Gastroesophageal sphincter (tissue), 4 donors: ENCODE measurements around the gene CNTNAP1. TPM values are rescaled to one million over a fixed set of nuclear protein-coding genes. Genes with fewer than 3 reads are reported as not detected.

ENCODE experiments used
- ATAC-seq: fragments of 150-250 bp; one replicate; pipeline ENCODE4 v1.9.1; 2016; ENCODE audit warnings: mild to moderate bottlenecking, moderate library complexity
- H3K27ac ChIP-seq, 4 donors: fragments of 200-600 bp; sonication (generic) in 3 of 4; 1 replicate in 3 of 4; 2 replicates in 1 of 4; pipeline ENCODE4 v1.5.1; 2016 to 2019
- H3K27me3 ChIP-seq: fragments of 200-600 bp; sonication (generic); one replicate; pipeline ENCODE4 v1.5.1; 2019
- H3K36me3 ChIP-seq, 2 donors: fragments of 200-600 bp; sonication (generic); one replicate each; pipeline ENCODE4 v1.5.1; 2019; ENCODE audit warnings: control low read depth in 1 of 2
- H3K4me1 ChIP-seq, 3 donors: fragments of 200-600 bp; sonication (generic); 1 replicate in 2 of 3; 2 replicates in 1 of 3; pipeline ENCODE4 v1.5.1; 2016 to 2019; ENCODE audit warnings: control low read depth in 2 of 3
- H3K4me3 ChIP-seq, 2 donors: fragments of 200-600 bp; sonication (generic); one replicate each; pipeline ENCODE4 v1.5.1; 2019; ENCODE audit warnings: mild to moderate bottlenecking in 1 of 2, moderate library complexity in 1 of 2
- H3K9me3 ChIP-seq, 3 donors: fragments of 200-600 bp; sonication (generic); one replicate each; pipeline ENCODE4 v1.5.1; 2017 to 2019; ENCODE audit warnings: control low read depth in 2 of 3
- CTCF ChIP-seq, 4 experiments: fragments of 200-600 bp in 2 of 4; fragments of 450-650 bp in 2 of 4; sonication (generic) in 1 of 4; IDR thresholded peaks; one replicate each; pipeline ENCODE4 v1.5.1; 2017 to 2019; ENCODE audit warnings: antibody characterized with exemption in 4 of 4, mild to moderate bottlenecking in 2 of 4, moderate library complexity in 2 of 4
- EP300 ChIP-seq: sonication (generic); formaldehyde crosslinking; IDR thresholded peaks from one replicate; pipeline ENCODE4 v1.6.1; 2017; ENCODE audit warnings: antibody characterized with exemption, mild to moderate bottlenecking
- POLR2A ChIP-seq, 2 donors: fragments of 450-650 bp; IDR thresholded peaks; one replicate each; pipeline ENCODE4 v1.6.1; 2017; ENCODE audit warnings: antibody characterized with exemption in 2 of 2, mild to moderate bottlenecking in 2 of 2, moderate library complexity in 1 of 2
- POLR2AphosphoS5 ChIP-seq: sonication (generic); formaldehyde crosslinking; IDR thresholded peaks from one replicate; pipeline ENCODE4 v1.6.1; 2017; ENCODE audit warnings: antibody characterized with exemption
- WGBS, 2 donors: methylation state at CpG; one replicate each; pipeline ENCODE4 v1.1.5; 2018; ENCODE audit warnings: low coverage in 1 of 2; 5-methylcytosine and 5-hydroxymethylcytosine counted together
- total RNA-seq, 4 donors: library from RNA; depleted of rRNA; stranded (reverse); fragments of >200 nt; gene quantifications; one replicate each; pipeline ENCODE4 v1.1.0, GENCODE V29; 2016

CNTNAP1 gene
- total RNA-seq, 4 donors from 2014 or later, result 1.7 to 14.5 (median 9.1) TPM

GRCh38 chr17:42647778-42648177 is 34.6 kb upstream of the CNTNAP1 start:
- H3K36me3 ChIP-seq, result no peaks in the 10 kb centered on the region
- no peak overlapping the region for H3K27ac ChIP-seq
- no peaks in the 10 kb centered on the region for H3K4me1 ChIP-seq
- TF ChIP-seq CTCF (IDR thresholded peaks at IDR 0.05), result no peak
- no peak for TF ChIP-seq POLR2A (IDR thresholded peaks at IDR 0.05)
- no peak for TF ChIP-seq EP300
- TF ChIP-seq POLR2AphosphoS5, result no peak
- no peaks in the 10 kb centered on the region for H3K9me3 ChIP-seq
- no peak for ATAC-seq
- no peaks in the 10 kb centered on the region for H3K27me3 ChIP-seq
- H3K4me3 ChIP-seq, result no peak overlapping the region
- WGBS, 2 donors, result 82% methylated on average over 1 of the region's 5 CpGs; no CpG with 5 or more reads in 1 of the 2 donors

- H3K9me3 ChIP-seq, result no peaks in the 10 kb centered on the region
- H3K27me3 ChIP-seq, result no peaks in the 10 kb centered on the region
- peaks cover 0 to 18% (median 0%) of the 10 kb centered on the region in 3 donors for H3K4me1 ChIP-seq
- H3K36me3 ChIP-seq, result no peaks in the 10 kb centered on the region
- TF ChIP-seq POLR2A (IDR thresholded peaks at IDR 0.05) (no peak), CTCF (IDR thresholded peaks at IDR 0.05) (no peak), EP300 (no peak), POLR2AphosphoS5 (no peak)
- no peak overlapping the region for H3K27ac ChIP-seq
- 70 to 82% methylated on average over 4 of the region's 4 CpGs for WGBS, 2 donors
- no peak for ATAC-seq
- H3K4me3 ChIP-seq, result no peak overlapping the region
These were observed 30.9 kb upstream of the CNTNAP1 start for GRCh38 chr17:42651392-42651791.

- Histone ChIP-seq H3K27me3 (no peaks in the 10 kb centered on the region), H3K4me1 (peaks cover 0 to 18% (median 0%) of the 10 kb centered on the region in 3 donors), H3K4me3 (peak overlapping the region; percentile 4 to 44), H3K9me3 (no peaks in the 10 kb centered on the region), H3K36me3 (no peaks in the 10 kb centered on the region), H3K27ac (peak overlapping the region; percentile 51 to 84 (median 81))
- WGBS, 2 donors, result 0 to 17% methylated on average over 10 to 21 of the region's 42 CpGs
- TF ChIP-seq POLR2A (IDR thresholded peaks at IDR 0.05) (no peak), POLR2AphosphoS5 (peak; percentile 24)
- peak; percentile 76 for ATAC-seq
These were observed 28.9 kb upstream of the CNTNAP1 start for GRCh38 chr17:42653179-42654124.

GRCh38 chr17:42655528-42655927 is 26.8 kb upstream of the CNTNAP1 start:
- Histone ChIP-seq H3K4me3 (no peak overlapping the region), H3K27ac (no peak overlapping the region), H3K9me3 (no peaks in the 10 kb centered on the region), H3K27me3 (no peaks in the 10 kb centered on the region), H3K36me3 (no peaks in the 10 kb centered on the region), H3K4me1 (peaks cover 0 to 35% (median 7%) of the 10 kb centered on the region in 3 donors)
- no peak for TF ChIP-seq CTCF (IDR thresholded peaks at IDR 0.05)
- TF ChIP-seq POLR2A (IDR thresholded peaks at IDR 0.05), result no peak
- no peak for TF ChIP-seq POLR2AphosphoS5
- TF ChIP-seq EP300, result no peak
- WGBS, 2 donors, result 53 to 58% methylated on average over 2 of the region's 2 CpGs
- no peak for ATAC-seq

- no peaks in the 10 kb centered on the region for H3K9me3 ChIP-seq
- H3K36me3 ChIP-seq, result peaks cover 0 to 18% of the 10 kb centered on the region in 2 donors
- peaks cover 0 to 48% (median 11%) of the 10 kb centered on the region in 3 donors for H3K4me1 ChIP-seq
- WGBS, 2 donors, result 72 to 85% methylated on average over 9 of the region's 9 CpGs
- no peak for ATAC-seq
- no peak overlapping the region for H3K4me3 ChIP-seq
- TF ChIP-seq POLR2A (IDR thresholded peaks at IDR 0.05) (no peak), EP300 (no peak)
- H3K27ac ChIP-seq, result no peak overlapping the region
- H3K27me3 ChIP-seq, result no peaks in the 10 kb centered on the region
These were observed 24.3 kb upstream of the CNTNAP1 start for GRCh38 chr17:42657824-42658588.
